GM13977 (cell line): ENCODE measurements around the gene OLIG2.

ENCODE experiments used
- DNase-seq: peaks from one replicate; pipeline ENCODE4 v3.0.0; 2012; ENCODE audit warnings: low spot score
- in situ Hi-C: fragments of 300-500 bp; cut with MboI; formaldehyde crosslinking; loops from one replicate; pipeline ENCODE4 v1.12.0; 2022; ENCODE audit warnings: low sequenced_read_pairs, low pct_unique_long_range_greater_than_20kb, mixed read lengths, inconsistent platforms; ENCODE audit not compliant: unreplicated experiment
- TF ChIP-seq, protein P1 (sequence below): IDR thresholded peaks from 2 replicates; pipeline ENCODE4 v1.5.1; 2012; ENCODE audit warnings: mild to moderate bottlenecking, control low read depth; ENCODE audit not compliant: insufficient read depth; ENCODE audit errors: extremely low read depth, missing control alignments

Gene OLIG2

DNA sequence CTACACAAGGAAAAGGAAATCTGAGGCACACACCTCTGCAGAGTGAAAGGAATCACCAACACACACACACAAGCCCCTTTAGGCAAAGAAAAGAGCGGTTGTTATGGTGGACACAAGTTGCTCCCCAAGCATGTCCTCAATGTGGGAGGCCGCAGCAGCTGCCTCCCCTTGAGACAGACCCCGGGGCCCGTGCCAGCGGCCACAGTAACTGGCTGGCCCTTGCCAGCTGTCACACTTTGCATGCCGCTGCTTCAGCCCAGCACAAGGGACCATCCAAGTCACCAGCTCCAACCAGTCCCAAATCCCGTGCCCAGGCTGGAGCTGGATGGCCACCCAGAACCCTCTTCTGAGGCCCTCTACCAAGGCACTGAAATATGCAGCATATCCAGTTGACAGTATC, 41.3 kb downstream of the OLIG2 start:
- in situ Hi-C loops, result no loop called here
- DNase-seq, result no peak
- TF ChIP-seq, protein P1, sequence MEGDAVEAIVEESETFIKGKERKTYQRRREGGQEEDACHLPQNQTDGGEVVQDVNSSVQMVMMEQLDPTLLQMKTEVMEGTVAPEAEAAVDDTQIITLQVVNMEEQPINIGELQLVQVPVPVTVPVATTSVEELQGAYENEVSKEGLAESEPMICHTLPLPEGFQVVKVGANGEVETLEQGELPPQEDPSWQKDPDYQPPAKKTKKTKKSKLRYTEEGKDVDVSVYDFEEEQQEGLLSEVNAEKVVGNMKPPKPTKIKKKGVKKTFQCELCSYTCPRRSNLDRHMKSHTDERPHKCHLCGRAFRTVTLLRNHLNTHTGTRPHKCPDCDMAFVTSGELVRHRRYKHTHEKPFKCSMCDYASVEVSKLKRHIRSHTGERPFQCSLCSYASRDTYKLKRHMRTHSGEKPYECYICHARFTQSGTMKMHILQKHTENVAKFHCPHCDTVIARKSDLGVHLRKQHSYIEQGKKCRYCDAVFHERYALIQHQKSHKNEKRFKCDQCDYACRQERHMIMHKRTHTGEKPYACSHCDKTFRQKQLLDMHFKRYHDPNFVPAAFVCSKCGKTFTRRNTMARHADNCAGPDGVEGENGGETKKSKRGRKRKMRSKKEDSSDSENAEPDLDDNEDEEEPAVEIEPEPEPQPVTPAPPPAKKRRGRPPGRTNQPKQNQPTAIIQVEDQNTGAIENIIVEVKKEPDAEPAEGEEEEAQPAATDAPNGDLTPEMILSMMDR, result no peak

DNA sequence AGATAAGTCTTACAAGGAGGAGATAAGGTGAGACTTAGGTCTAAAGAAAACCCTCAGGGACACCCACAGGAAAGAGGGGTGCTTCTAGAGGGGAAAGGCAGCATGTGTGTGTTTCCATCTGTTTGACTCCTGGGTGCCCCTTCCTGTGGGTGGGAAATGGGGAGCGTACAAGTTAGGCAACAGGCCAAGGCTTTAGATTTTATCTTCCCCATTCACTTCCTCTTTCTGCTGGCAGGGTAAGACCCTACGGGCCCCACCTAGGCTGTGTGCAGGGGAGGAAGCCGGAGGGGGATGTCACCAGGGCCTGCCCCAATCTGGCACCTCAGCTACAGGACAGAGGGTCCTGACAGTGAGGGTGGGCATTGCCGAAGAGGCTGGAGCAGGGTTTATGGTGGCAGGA, 41.7 kb downstream of the OLIG2 start:
- no peak for DNase-seq
- in situ Hi-C loops, result no loop called here
- TF ChIP-seq, protein P1, result no peak

DNA sequence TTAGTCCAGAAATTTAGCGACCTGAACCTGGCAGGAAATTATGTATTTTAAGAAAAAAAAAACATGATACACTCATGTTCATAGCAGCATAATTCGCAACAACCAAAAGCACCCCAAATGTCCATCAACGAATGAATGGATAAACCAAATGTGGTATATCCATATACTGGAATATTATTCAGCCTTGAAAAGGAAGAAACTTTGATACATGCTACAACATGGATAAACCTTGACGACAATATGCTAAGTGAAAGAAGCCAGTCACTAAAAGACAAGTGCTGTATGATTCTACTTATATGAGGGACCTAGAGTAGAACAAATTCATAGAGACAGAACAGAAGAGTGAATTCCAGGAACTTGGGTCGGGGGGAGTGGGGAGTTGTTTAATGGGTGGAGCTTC, 43.5 kb downstream of the OLIG2 start:
- TF ChIP-seq, protein P1, result no peak
- in situ Hi-C loops, result no loop called here
- DNase-seq, result no peak

DNA sequence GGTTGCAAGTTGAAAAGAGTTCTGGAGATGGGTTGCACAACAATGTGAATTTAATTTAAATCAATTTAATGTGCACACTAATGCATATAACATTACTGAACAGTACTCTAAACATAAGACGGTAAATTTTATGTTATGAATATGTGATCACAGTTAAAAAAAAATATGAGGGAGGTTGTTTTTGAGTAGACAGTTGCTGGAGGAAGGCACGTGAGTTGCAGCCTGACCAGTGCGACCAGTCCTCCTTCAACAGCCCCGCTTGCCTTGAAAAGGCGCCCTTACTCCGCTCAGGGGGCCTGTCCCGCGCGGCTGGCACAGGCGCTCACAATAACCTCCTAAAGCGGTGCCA, 43.9 kb downstream of the OLIG2 start:
- no peak for DNase-seq
- TF ChIP-seq, protein P1, result no peak
- in situ Hi-C loops, result no loop called here

DNA sequence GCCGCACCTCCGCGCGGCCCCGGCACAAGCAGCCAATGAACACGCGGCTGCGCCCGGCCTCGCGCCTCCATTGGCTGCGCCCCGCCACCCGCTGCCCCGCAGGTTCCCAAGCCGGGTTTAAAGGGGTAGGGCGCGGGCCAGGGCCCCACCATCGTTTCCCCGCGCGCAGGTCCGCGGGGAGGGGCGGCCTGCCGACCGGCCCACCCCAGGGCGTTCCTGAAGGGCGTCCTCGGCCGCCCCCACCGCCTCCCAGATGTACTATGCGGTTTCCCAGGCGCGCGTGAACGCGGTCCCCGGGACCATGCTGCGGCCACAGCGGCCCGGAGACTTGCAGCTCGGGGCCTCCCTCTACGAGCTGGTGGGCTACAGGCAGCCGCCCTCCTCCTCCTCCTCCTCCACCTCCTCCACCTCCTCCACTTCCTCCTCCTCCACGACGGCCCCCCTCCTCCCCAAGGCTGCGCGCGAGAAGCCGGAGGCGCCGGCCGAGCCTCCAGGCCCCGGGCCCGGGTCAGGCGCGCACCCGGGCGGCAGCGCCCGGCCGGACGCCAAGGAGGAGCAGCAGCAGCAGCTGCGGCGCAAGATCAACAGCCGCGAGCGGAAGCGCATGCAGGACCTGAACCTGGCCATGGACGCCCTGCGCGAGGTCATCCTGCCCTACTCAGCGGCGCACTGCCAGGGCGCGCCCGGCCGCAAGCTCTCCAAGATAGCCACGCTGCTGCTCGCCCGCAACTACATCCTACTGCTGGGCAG, 44.4 kb downstream of the OLIG2 start, which contains the start of gene OLIG1:
Gene OLIG1, plus strand, starts transcription at position 148 of the 750 bp plus-strand sequence. Its CDS starts 106 bp downstream, at position 254.
- in situ Hi-C loops, result no loop called here
- TF ChIP-seq, protein P1, result no peak
- peak; percentile 52 for DNase-seq

DNA sequence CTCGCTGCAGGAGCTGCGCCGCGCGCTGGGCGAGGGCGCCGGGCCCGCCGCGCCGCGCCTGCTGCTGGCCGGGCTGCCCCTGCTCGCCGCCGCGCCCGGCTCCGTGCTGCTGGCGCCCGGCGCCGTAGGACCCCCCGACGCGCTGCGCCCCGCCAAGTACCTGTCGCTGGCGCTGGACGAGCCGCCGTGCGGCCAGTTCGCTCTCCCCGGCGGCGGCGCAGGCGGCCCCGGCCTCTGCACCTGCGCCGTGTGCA, 44.9 kb downstream of the OLIG2 start:
- TF ChIP-seq, protein P1, result no peak
- no peak for DNase-seq
- in situ Hi-C loops, result no loop called here
